Muscle of arm (tissue), 12 donors: ENCODE measurements around the gene TRNP1. TPM values are rescaled to one million over a fixed set of nuclear protein-coding genes. Genes with fewer than 3 reads are reported as not detected.

ENCODE experiments used
- polyA plus RNA-seq, 12 donors: library from polyadenylated mRNA; unstranded; fragments of 120-200 nt; gene quantifications; one replicate each; pipeline ENCODE4 v1.2.1, GENCODE V29; 2013; ENCODE audit not compliant: insufficient read length in 12 of 12

Gene TRNP1
- polyA plus RNA-seq, 12 donors, result 0.62 to 5.3 (median 1.6) TPM; not detected in 2

Other genes starting within 250 kb of the TRNP1 start
- gene PIGV, start 205.7 kb upstream of the TRNP1 start, polyA plus RNA-seq, result 10 to 100 TPM in 2 of 12 donors, 1 to 10 TPM in 9, not detected in 1; 6.5 to 27.1 (median 7.9) TPM
- 10 to 100 TPM in 11 of 12 donors, not detected in 1; 14.5 to 32.9 (median 18.0) TPM for gene ZDHHC18, start 167.0 kb upstream of the TRNP1 start, polyA plus RNA-seq
- gene SFN, start 130.5 kb upstream of the TRNP1 start, polyA plus RNA-seq, result 100 to 1,000 TPM in 1 of 12 donors, 10 to 100 TPM in 2, under 1 TPM in 5, not detected in 4; 0.15 to 110 (median 0.56) TPM
- gene GPN2, start 103.4 kb upstream of the TRNP1 start, polyA plus RNA-seq, result 10 to 100 TPM in 10 of 12 donors, 1 to 10 TPM in 1, not detected in 1; 6.9 to 29.4 (median 19.3) TPM
- gene GPATCH3, start 93.2 kb upstream of the TRNP1 start, polyA plus RNA-seq, result 10 to 100 TPM in 6 of 12 donors, 1 to 10 TPM in 5, not detected in 1; 7.4 to 12.3 (median 10.1) TPM
- not detected for gene NR0B2, start 79.7 kb upstream of the TRNP1 start, polyA plus RNA-seq
- 10 to 100 TPM in 11 of 12 donors, not detected in 1; 42.2 to 61.8 (median 53.1) TPM for gene NUDC, start 71.9 kb upstream of the TRNP1 start, polyA plus RNA-seq
- gene KDF1, start 33.2 kb upstream of the TRNP1 start, polyA plus RNA-seq, result 1 to 10 TPM in 2 of 12 donors, under 1 TPM in 3, not detected in 7; 0.09 to 5.0 (median 0.70) TPM
- 1 to 10 TPM in 2 of 12 donors, under 1 TPM in 8, not detected in 2; 0.19 to 2.5 (median 0.40) TPM for gene TENT5B, start 19.2 kb downstream of the TRNP1 start, polyA plus RNA-seq
- gene SLC9A1, start 161.4 kb downstream of the TRNP1 start, polyA plus RNA-seq, result 10 to 100 TPM in 11 of 12 donors, not detected in 1; 11.4 to 39.4 (median 15.3) TPM
- gene WDTC1, start 240.9 kb downstream of the TRNP1 start, polyA plus RNA-seq, result 10 to 100 TPM in 11 of 12 donors, not detected in 1; 23.0 to 35.5 (median 28.9) TPM